GM12873 (cell line): Measurements from ENCODE around the gene TMEM253.

ENCODE experiments used
- TF ChIP-seq, protein P1 (sequence below): IDR thresholded peaks from 2 replicates; pipeline ENCODE4 v1.5.1; 2012; ENCODE audit warnings: low read depth, mild to moderate bottlenecking, moderate library complexity, low read length, control low read depth; ENCODE audit not compliant: insufficient read depth; ENCODE audit errors: missing control alignments

TMEM253 gene

DNA sequence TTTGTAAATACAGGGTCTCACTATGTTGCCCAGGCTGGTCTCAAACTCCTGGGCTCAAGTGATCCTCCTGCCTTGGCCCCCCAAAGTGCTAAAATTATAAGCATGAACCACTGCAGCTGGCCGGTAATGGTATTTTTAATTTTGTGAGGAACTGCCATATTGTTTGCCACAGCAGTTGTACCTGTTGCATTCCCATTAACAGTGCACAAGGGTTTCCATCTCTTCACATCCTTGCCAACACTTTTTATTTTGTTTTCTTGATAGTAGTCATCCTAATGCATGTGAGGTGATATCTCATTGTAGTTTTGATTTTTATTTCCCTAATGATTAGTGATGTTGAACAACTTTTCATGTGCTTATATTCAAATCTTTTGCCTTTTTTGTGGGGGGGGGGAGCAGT lies 41.5 kb downstream of the TMEM253 start:
- TF ChIP-seq, protein P1, sequence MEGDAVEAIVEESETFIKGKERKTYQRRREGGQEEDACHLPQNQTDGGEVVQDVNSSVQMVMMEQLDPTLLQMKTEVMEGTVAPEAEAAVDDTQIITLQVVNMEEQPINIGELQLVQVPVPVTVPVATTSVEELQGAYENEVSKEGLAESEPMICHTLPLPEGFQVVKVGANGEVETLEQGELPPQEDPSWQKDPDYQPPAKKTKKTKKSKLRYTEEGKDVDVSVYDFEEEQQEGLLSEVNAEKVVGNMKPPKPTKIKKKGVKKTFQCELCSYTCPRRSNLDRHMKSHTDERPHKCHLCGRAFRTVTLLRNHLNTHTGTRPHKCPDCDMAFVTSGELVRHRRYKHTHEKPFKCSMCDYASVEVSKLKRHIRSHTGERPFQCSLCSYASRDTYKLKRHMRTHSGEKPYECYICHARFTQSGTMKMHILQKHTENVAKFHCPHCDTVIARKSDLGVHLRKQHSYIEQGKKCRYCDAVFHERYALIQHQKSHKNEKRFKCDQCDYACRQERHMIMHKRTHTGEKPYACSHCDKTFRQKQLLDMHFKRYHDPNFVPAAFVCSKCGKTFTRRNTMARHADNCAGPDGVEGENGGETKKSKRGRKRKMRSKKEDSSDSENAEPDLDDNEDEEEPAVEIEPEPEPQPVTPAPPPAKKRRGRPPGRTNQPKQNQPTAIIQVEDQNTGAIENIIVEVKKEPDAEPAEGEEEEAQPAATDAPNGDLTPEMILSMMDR: no peak

GRCh38 chr14:21145437-21145836 lies 44.6 kb downstream of the TMEM253 start:
- TF ChIP-seq, protein P1: no peak

- TF ChIP-seq, protein P1: no peak
Measured at GRCh38 chr14:21149641-21150367, 48.9 kb downstream of the TMEM253 start.
